Testis (tissue), 2 donors: ENCODE results near the gene GALNT9.

Experiments
- CTCF ChIP-seq, 3 experiments: fragments of 450-650 bp in 2 of 3; fragments of 200-600 bp in 1 of 3; sonication (generic) in 1 of 3; IDR thresholded peaks; one replicate each; pipeline ENCODE4 v1.5.1; 2016 to 2019; ENCODE audit warnings: antibody characterized with exemption in 3 of 3, mild to moderate bottlenecking in 2 of 3, moderate library complexity in 1 of 3
- POLR2A ChIP-seq: fragments of 450-650 bp; IDR thresholded peaks from one replicate; pipeline ENCODE4 v1.6.1; 2017; ENCODE audit warnings: antibody characterized with exemption, mild to moderate bottlenecking, moderate library complexity

DNA sequence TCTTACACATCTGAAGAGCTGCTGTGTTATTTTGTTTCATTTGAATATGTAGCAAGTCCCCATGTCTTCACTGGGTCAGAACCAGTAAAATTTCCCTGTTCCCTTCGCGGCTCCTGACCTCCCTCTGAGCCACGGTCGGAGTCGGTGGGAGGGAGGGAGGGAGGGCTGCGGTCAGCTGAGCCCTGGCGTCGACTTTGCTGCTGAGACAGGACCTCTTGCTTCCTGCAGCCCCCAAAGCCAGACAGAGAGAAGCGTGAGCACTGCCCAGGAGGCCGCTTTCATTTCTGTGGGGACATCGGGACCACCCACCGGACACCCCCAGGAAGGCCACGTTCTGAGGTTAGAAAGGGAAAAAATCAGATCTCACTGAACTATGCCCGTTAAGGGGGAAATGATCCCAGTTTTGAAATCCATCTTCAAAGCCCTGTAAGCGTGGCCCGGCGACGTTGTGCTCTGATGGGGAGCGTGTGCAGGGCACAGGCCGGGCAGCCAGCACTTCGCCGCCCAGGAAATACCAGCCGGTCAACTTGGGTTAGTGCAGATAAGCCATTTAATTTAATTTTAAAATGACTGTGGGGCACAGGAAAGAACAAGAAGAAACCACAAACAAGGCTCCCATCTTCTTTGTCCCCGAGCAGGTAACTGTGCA, 143.1 kb downstream of the GALNT9 start:
- TF ChIP-seq CTCF (IDR thresholded peaks at IDR 0.05) = no peak
- TF ChIP-seq POLR2A = no peak
